Measurements from ENCODE around the gene TMEM271. TPM values are rescaled to one million over a fixed set of nuclear protein-coding genes. Genes with fewer than 3 reads are reported as not detected.

TMEM271 gene
- total and polyA plus RNA-seq, 4 donors: not detected

DNA sequence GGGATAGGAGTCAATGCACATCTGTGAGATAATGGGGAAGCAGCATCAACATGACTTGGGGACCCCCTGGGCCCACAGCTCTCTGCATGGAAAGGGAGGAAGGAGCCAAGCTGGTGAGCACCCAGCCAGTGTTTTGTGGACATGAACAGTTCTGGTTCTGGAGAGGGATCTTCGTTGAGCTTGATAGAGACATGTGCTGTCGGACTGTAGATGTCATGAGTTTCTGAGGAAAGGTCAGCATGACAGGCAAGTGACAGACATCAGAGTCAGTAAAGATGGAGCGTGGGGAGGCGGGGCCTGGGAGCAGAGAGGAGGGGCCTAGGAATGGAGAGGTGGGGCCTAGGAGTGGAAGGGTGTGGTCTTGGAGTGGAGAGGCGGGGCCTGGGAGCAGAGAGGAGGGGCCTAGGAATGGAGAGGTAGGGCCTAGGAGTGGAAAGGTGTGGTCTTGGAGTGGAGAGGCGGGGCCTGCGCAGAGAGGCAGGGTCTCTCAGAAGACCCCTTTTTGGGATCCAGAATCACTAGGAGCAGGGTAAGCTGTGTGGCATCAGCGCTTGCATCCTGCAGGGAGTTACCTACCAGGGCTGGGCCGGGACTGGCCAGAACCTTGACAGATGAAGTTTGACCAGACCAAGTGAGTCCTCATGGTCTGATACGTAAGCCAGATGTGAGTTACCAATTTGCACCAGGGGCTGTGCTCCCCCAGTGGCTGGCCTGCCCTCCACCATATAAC lies 43.3 kb downstream of the TMEM271 start:
- Histone ChIP-seq H3K9ac (ENCODE audit: insufficient read depth in 1 of 2, low read length in 2 of 2) (no peak overlapping the region), H3K9me3 (ENCODE audit: control insufficient read depth in 4 of 4, insufficient read depth in 3 of 4, low read length in 3 of 4) (peaks cover 0 to 16% (median 0%) of the 10 kb centered on the region in 4 donors), H3K27ac (ENCODE audit: low read depth in 1 of 2, low read length in 1 of 2) (no peak overlapping the region), H3K36me3 (ENCODE audit: control insufficient read depth in 4 of 4, insufficient read depth in 4 of 4, low read length in 4 of 4) (peaks cover 9 to 83% (median 27%) of the 10 kb centered on the region in 4 donors), H3K4me1 (ENCODE audit: control insufficient read depth in 5 of 5, insufficient read depth in 5 of 5, low read length in 5 of 5) (no peaks in the 10 kb centered on the region), H3K27me3 (ENCODE audit: control insufficient read depth in 3 of 3, insufficient read depth in 3 of 3, low read length in 2 of 3) (no peaks in the 10 kb centered on the region), H3K4me3 (no peak overlapping the region)
- ATAC-seq (ENCODE audit: insufficient read depth, low FRiP score): no peak
- no peak for DNase-seq
- no peak for TF ChIP-seq CTCF (IDR thresholded peaks at IDR 0.05; ENCODE audit: control extremely low read depth, extremely low read depth)
- WGBS, 2 donors: 98 to 99% methylated on average over 10 of the region's 10 CpGs

- WGBS, 2 donors: 90 to 94% methylated on average over 17 of the region's 17 CpGs
- ATAC-seq (ENCODE audit: insufficient read depth, low FRiP score): no peak
- DNase-seq: no peak
Observed at GRCh38 chr4:531721-532565, 44.2 kb downstream of the TMEM271 start.

GRCh38 chr4:531076-531475 lies 45.0 kb downstream of the TMEM271 start:
- H3K9me3 ChIP-seq (ENCODE audit: control insufficient read depth in 4 of 4, insufficient read depth in 3 of 4, low read length in 3 of 4): peaks cover 0 to 13% (median 0%) of the 10 kb centered on the region in 4 donors
- H3K4me3 ChIP-seq: no peak overlapping the region
- no peak overlapping the region for H3K9ac ChIP-seq (ENCODE audit: insufficient read depth in 1 of 2, low read length in 2 of 2)
- H3K27me3 ChIP-seq (ENCODE audit: control insufficient read depth in 3 of 3, insufficient read depth in 3 of 3, low read length in 2 of 3): no peaks in the 10 kb centered on the region
- no peaks in the 10 kb centered on the region for H3K4me1 ChIP-seq (ENCODE audit: control insufficient read depth in 5 of 5, insufficient read depth in 5 of 5, low read length in 5 of 5)
- H3K27ac ChIP-seq (ENCODE audit: low read depth in 1 of 2, low read length in 1 of 2): no peak overlapping the region
- peaks cover 10 to 78% (median 31%) of the 10 kb centered on the region in 4 donors for H3K36me3 ChIP-seq (ENCODE audit: control insufficient read depth in 4 of 4, insufficient read depth in 4 of 4, low read length in 4 of 4)
- no peak for ATAC-seq (ENCODE audit: insufficient read depth, low FRiP score)
- 97% methylated on average over 11 of the region's 11 CpGs for WGBS, 2 donors
- no peak for DNase-seq
- no peak for TF ChIP-seq CTCF (IDR thresholded peaks at IDR 0.05; ENCODE audit: control extremely low read depth, extremely low read depth)

More at GRCh38 chr4:531721-532565, 44.2 kb downstream of the TMEM271 start:
- no peak for TF ChIP-seq CTCF (IDR thresholded peaks at IDR 0.05; ENCODE audit: control extremely low read depth, extremely low read depth)
- peaks cover 0 to 16% (median 0%) of the 10 kb centered on the region in 4 donors for H3K9me3 ChIP-seq (ENCODE audit: control insufficient read depth in 4 of 4, insufficient read depth in 3 of 4, low read length in 3 of 4)
- H3K4me1 ChIP-seq (ENCODE audit: control insufficient read depth in 5 of 5, insufficient read depth in 5 of 5, low read length in 5 of 5): no peaks in the 10 kb centered on the region
- no peaks in the 10 kb centered on the region for H3K27me3 ChIP-seq (ENCODE audit: control insufficient read depth in 3 of 3, insufficient read depth in 3 of 3, low read length in 2 of 3)
- H3K4me3 ChIP-seq: no peak overlapping the region
- no peak overlapping the region for H3K27ac ChIP-seq (ENCODE audit: low read depth in 1 of 2, low read length in 1 of 2)
- H3K36me3 ChIP-seq (ENCODE audit: control insufficient read depth in 4 of 4, insufficient read depth in 4 of 4, low read length in 4 of 4): peaks cover 9 to 82% (median 29%) of the 10 kb centered on the region in 4 donors
- H3K9ac ChIP-seq (ENCODE audit: insufficient read depth in 1 of 2, low read length in 2 of 2): no peak overlapping the region
